Natural killer cell treated with Interleukin-12 subunit alpha and Interleukin-12 subunit beta and Interleukin-15 and Interleukin-18, amount 100 ng/mL, for 72 hours (primary cell): ENCODE results near the gene APPBP2. TPM values are rescaled to one million over a fixed set of nuclear protein-coding genes. Genes with fewer than 3 reads are reported as not detected.
"Not testable (repeated sequence)": the region's sequence is repeated elsewhere in the genome, so short reads cannot be mapped to it uniquely, and the experiment has no call there.

Experiments
- ATAC-seq, 2 donors: fragments of 150-1000 bp; cut with Tn5 transposase in 1 of 2; sonication (Bioruptor Pico), chemical (Tn5 transposase) in 1 of 2; 2 replicates each; pipeline ENCODE4 v1.10.0; 2021
- DNase-seq: peaks from one replicate; pipeline ENCODE4 v3.0.0; 2022; ENCODE audit warnings: low spot score
- H3K27ac Mint-ChIP-seq, 2 donors: 1 replicate in 1 of 2; 2 replicates in 1 of 2; pipeline ENCODE4 v1.8.0; 2022; ENCODE audit warnings: mixed read lengths in 2 of 2, mild to moderate bottlenecking in 1 of 2, moderate library complexity in 1 of 2
- H3K27me3 Mint-ChIP-seq, 2 donors: 1 replicate in 1 of 2; 2 replicates in 1 of 2; pipeline ENCODE4 v1.8.0; 2022; ENCODE audit warnings: mixed read lengths in 2 of 2
- H3K36me3 Mint-ChIP-seq: one replicate; pipeline ENCODE4 v1.8.0; 2022; ENCODE audit warnings: mixed read lengths
- H3K4me1 Mint-ChIP-seq, 2 donors: 1 replicate in 1 of 2; 2 replicates in 1 of 2; pipeline ENCODE4 v1.8.0; 2022; ENCODE audit warnings: low read depth in 2 of 2, mixed read lengths in 2 of 2, mild to moderate bottlenecking in 1 of 2
- H3K4me3 Mint-ChIP-seq: one replicate; pipeline ENCODE4 v1.8.0; 2022; ENCODE audit warnings: mixed read lengths
- H3K9me3 Mint-ChIP-seq: 2 replicates; pipeline ENCODE4 v1.8.0; 2022; ENCODE audit warnings: mixed read lengths
- total RNA-seq, 2 donors: library from RNA; stranded (reverse); gene quantifications; one replicate each; pipeline ENCODE4 v1.2.3, GENCODE V29; 2022

APPBP2 gene
- total RNA-seq, 2 donors from 2014 or later: 24.0 to 29.4 TPM

DNA sequence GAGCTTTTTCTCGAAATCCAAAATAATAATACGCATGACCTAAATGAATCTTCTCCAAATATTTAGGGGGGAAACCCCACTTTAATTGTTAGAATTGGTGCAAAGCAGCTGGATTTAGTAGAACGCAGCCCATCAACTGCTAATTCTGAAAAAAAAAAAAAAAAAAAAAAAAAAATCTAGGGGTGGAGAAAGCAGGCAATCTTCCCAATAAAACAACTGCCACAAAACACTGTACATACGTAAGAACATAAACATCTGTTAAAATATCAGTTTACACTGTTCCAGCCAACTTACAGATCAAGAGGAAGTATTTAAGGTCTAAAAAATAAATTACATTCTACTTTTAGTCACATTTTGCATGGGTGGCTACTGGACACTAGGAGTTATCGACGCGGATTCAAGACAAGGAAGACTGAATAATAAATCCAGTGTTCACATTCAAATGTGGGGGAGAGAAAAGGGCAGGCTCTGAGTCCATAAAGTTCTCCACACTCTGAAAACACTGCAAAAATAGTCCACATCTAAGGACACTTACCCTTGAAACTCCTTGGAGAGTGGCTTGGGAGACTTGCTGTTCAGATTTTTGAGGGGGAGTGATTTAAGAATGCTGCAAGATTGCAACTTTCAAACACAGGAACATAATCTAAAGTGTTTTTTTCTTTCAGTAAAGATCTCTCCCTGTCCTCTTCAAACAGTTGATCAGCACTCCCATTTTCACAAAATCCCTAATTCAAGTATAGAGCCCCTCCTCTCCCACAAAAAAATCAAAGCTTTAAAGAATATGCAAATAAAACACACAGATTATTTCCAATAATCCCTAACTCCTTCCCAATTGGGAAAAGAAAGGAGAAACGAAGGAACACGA lies 1.3 kb downstream of the APPBP2 start:
- Mint-ChIP-seq H3K27ac (peak overlapping the region; percentile 91 to 95), H3K27me3 (no peaks in the 10 kb centered on the region), H3K4me3 (peak overlapping the region; percentile 97), H3K36me3 (peaks cover 6% of the 10 kb centered on the region), H3K4me1 (peaks cover 30 to 34% of the 10 kb centered on the region in 2 donors), H3K9me3 (no peaks in the 10 kb centered on the region)
- DNase-seq (no peak), ATAC-seq (no peak)

GRCh38 chr17:60523822-60524221 lies 2.2 kb downstream of the APPBP2 start:
- Mint-ChIP-seq H3K36me3 (peaks cover 6% of the 10 kb centered on the region), H3K4me1 (peaks cover 30 to 34% of the 10 kb centered on the region in 2 donors), H3K27me3 (no peaks in the 10 kb centered on the region), H3K27ac (peak overlapping the region; percentile 91 to 95), H3K9me3 (no peaks in the 10 kb centered on the region), H3K4me3 (peak overlapping the region; percentile 97)
- ATAC-seq (no peak), DNase-seq (no peak)

- Mint-ChIP-seq H3K27ac (no peak overlapping the region), H3K4me1 (peaks cover 30 to 32% of the 10 kb centered on the region in 2 donors), H3K9me3 (no peaks in the 10 kb centered on the region), H3K27me3 (no peaks in the 10 kb centered on the region), H3K36me3 (peaks cover 6% of the 10 kb centered on the region), H3K4me3 (no peak overlapping the region)
- DNase-seq (no peak), ATAC-seq (no peak)
These were observed 3.0 kb downstream of the APPBP2 start for GRCh38 chr17:60522889-60523626.

DNA sequence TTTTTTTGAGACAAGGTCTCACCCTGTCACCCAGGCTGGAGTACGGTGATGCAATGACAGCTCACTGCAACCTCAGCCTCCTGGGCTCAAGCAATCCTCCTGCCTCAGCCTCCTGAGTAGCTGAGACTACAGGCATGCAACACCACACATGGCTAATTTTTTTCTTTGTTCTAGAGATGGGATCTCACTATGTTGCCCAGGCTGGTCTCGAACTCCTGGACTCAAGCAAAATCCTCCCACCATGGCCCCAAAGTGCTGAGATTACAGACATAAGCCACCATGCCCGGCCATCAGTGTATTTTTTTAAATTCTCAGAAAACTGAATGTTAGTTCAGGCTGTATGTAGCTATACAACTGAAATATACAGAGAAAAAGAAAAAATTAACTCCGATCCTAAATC lies 6.2 kb downstream of the APPBP2 start:
- Mint-ChIP-seq H3K27me3 (no peaks in the 10 kb centered on the region), H3K4me3 (no peak overlapping the region), H3K36me3 (no peaks in the 10 kb centered on the region), H3K27ac (no peak overlapping the region), H3K4me1 (peaks cover 24 to 32% of the 10 kb centered on the region in 2 donors), H3K9me3 (no peaks in the 10 kb centered on the region)
- DNase-seq (no peak), ATAC-seq (no peak)

- not testable (repeated sequence) for DNase-seq, H3K27me3 Mint-ChIP-seq, H3K36me3 Mint-ChIP-seq, ATAC-seq, H3K4me3 Mint-ChIP-seq, H3K27ac Mint-ChIP-seq, H3K9me3 Mint-ChIP-seq
- peaks cover 10 to 22% of the 10 kb centered on the region in 2 donors for H3K4me1 Mint-ChIP-seq
These were observed 10.4 kb downstream of the APPBP2 start for GRCh38 chr17:60515683-60516082.

DNA sequence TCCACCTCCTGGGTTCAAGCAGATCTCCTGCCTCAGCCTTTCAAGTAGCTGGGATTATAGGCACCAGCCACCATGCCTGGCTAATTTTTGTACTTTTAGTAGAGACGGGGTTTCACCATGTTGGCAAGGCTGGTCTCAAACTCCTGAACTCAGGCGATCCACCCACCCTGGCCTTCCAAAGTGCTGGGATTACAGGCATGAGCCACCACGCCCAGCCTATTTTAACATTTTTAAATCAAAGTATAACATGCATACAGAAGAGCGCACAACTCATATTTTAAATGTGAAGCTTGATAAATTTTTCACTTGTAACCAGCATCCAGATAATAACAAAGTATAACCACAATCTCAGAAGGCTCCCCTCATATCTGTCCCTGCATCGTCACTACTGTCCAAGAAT lies 10.8 kb downstream of the APPBP2 start:
- not testable (repeated sequence) for H3K27me3 Mint-ChIP-seq, H3K36me3 Mint-ChIP-seq, H3K9me3 Mint-ChIP-seq, H3K4me3 Mint-ChIP-seq, H3K27ac Mint-ChIP-seq, DNase-seq, ATAC-seq
- H3K4me1 Mint-ChIP-seq: peaks cover 10 to 22% of the 10 kb centered on the region in 2 donors

GRCh38 chr17:60514500-60514899 lies 11.5 kb downstream of the APPBP2 start:
- H3K4me1 Mint-ChIP-seq: peaks cover 10 to 22% of the 10 kb centered on the region in 2 donors
- H3K36me3 Mint-ChIP-seq: no peaks in the 10 kb centered on the region

GRCh38 chr17:60514053-60514452 lies 12.0 kb downstream of the APPBP2 start:
- Mint-ChIP-seq H3K9me3 (no peaks in the 10 kb centered on the region), H3K36me3 (no peaks in the 10 kb centered on the region), H3K27me3 (no peaks in the 10 kb centered on the region), H3K4me1 (peaks cover 10 to 22% of the 10 kb centered on the region in 2 donors), H3K4me3 (no peak overlapping the region), H3K27ac (no peak overlapping the region)
- no peak for DNase-seq
- no peak for ATAC-seq

More at GRCh38 chr17:60514500-60514899, 11.5 kb downstream of the APPBP2 start:
- DNase-seq (no peak), ATAC-seq (no peak)
- Mint-ChIP-seq H3K4me3 (no peak overlapping the region), H3K9me3 (no peaks in the 10 kb centered on the region), H3K27me3 (no peaks in the 10 kb centered on the region), H3K27ac (no peak overlapping the region)

- ATAC-seq (no peak), DNase-seq (no peak)
- H3K36me3 Mint-ChIP-seq: no peaks in the 10 kb centered on the region
- no peaks in the 10 kb centered on the region for H3K27me3 Mint-ChIP-seq
- peaks cover 15 to 26% of the 10 kb centered on the region in 2 donors for H3K4me1 Mint-ChIP-seq
- H3K27ac Mint-ChIP-seq: no peak overlapping the region
- no peaks in the 10 kb centered on the region for H3K9me3 Mint-ChIP-seq
- H3K4me3 Mint-ChIP-seq: no peak overlapping the region
These were observed 13.0 kb downstream of the APPBP2 start for GRCh38 chr17:60513014-60513413.

DNA sequence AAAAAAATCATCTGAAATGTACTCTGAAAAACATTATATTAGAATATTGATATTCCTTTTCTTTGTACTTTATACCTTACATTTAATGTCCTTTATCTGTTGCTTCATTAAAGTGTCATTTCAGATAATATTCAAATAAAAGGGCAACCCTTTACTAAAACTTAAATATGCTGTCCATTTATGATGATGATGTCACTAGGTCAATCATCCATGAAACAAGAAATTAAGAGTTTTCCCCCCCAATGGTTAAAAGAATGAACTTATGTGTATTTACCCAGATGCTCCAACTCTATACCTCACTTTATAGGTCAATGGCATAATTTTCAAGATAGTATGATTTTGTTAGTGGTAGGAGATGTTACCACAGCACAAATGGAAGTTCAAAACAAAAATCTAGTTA lies 15.3 kb downstream of the APPBP2 start:
- Mint-ChIP-seq H3K4me1 (peaks cover 22% of the 10 kb centered on the region in 2 donors), H3K27ac (no peak overlapping the region), H3K9me3 (no peaks in the 10 kb centered on the region), H3K36me3 (no peaks in the 10 kb centered on the region), H3K4me3 (no peak overlapping the region), H3K27me3 (no peaks in the 10 kb centered on the region)
- no peak for DNase-seq
- ATAC-seq: no peak

- no peak overlapping the region for H3K27ac Mint-ChIP-seq
These were observed 16.0 kb downstream of the APPBP2 start for GRCh38 chr17:60510031-60510430.

GRCh38 chr17:60508384-60508980 lies 17.6 kb downstream of the APPBP2 start:
- Mint-ChIP-seq H3K27ac (no peak overlapping the region), H3K4me1 (peaks cover 11 to 16% of the 10 kb centered on the region in 2 donors), H3K4me3 (no peak overlapping the region), H3K27me3 (no peaks in the 10 kb centered on the region), H3K36me3 (no peaks in the 10 kb centered on the region), H3K9me3 (no peaks in the 10 kb centered on the region)
- ATAC-seq (no peak), DNase-seq (no peak)

More at GRCh38 chr17:60510031-60510430, 16.0 kb downstream of the APPBP2 start:
- Mint-ChIP-seq H3K36me3 (no peaks in the 10 kb centered on the region), H3K4me3 (no peak overlapping the region), H3K4me1 (peaks cover 22% of the 10 kb centered on the region in 2 donors), H3K27me3 (no peaks in the 10 kb centered on the region), H3K9me3 (no peaks in the 10 kb centered on the region)
- ATAC-seq (no peak), DNase-seq (no peak)

- Mint-ChIP-seq H3K27ac (no peak overlapping the region), H3K27me3 (no peaks in the 10 kb centered on the region), H3K4me1 (peaks cover 11 to 13% of the 10 kb centered on the region in 2 donors), H3K36me3 (no peaks in the 10 kb centered on the region), H3K9me3 (no peaks in the 10 kb centered on the region), H3K4me3 (no peak overlapping the region)
- ATAC-seq (no peak), DNase-seq (no peak)
These were observed 19.7 kb downstream of the APPBP2 start for GRCh38 chr17:60506312-60506711.

DNA sequence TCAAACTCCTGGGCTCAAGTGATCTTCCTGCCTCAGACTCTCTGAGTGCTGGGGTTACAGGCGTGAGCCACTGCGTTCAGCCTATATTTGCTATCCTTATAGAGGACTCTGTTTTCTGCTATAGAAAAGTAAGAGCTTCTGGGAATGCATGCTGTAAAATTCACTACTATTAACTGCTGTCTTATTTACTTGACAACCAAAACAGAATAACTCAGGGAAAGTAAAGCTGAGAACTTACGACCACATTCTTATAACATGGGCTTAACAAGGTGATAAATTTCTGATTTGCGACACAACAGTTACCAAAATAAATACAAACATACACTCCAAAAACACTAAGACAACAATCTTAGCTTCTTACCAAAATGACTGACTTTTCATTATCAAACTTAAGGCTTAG lies 23.9 kb downstream of the APPBP2 start:
- no peak for ATAC-seq
- Mint-ChIP-seq H3K36me3 (peaks cover 6% of the 10 kb centered on the region), H3K4me1 (peaks cover 9 to 12% of the 10 kb centered on the region in 2 donors)

More for the DNA sequence above, 23.9 kb downstream of the APPBP2 start:
- Mint-ChIP-seq H3K9me3 (no peaks in the 10 kb centered on the region), H3K27me3 (no peaks in the 10 kb centered on the region), H3K27ac (no peak overlapping the region), H3K4me3 (no peak overlapping the region)
- no peak for DNase-seq
